ENCODE results near the gene C1QTNF8.

The C1QTNF8 gene

DNA sequence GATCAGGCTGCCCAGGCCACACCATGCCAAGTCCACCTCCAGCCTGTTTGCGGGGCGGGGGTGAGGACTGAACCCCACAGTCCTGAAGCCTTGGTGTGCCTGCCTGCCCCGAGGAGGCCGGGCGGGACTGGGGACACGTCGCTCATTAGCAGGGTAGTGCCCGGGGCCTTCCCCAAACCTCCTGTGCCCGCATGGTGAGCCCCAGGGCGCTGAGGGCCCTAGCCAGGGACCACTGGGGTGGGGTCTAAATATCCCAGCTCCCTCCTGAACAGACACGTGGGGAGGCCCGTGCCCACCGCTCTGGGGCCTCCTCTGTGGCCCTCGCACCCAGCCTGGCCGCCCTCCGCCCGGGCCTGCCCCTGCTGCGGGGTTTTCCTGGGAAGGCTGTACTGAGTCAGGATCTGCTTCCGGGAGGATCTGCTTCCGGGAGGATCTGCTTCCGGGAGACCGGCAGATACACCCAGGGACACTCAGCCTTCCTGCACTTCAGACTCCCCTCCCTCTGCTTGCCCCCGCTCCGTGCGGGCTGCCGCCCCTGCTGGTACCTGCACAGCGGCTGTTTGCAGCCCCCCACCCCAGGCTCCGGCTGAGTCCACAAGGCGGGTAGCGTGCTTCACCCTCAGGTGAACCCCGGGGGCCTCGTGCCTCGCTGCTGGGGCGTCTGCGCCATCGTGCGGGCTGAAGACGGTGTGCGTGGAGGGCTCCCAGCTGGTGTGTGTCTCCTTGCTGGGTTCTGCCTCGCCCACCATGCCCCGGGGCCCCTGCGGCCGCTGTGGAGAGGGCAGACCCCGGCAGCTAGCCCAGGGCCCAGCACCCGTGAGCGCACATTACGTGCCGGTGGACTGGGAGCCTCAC, 33.3 kb upstream of the C1QTNF8 start:
- TF ChIP-seq, protein P1, sequence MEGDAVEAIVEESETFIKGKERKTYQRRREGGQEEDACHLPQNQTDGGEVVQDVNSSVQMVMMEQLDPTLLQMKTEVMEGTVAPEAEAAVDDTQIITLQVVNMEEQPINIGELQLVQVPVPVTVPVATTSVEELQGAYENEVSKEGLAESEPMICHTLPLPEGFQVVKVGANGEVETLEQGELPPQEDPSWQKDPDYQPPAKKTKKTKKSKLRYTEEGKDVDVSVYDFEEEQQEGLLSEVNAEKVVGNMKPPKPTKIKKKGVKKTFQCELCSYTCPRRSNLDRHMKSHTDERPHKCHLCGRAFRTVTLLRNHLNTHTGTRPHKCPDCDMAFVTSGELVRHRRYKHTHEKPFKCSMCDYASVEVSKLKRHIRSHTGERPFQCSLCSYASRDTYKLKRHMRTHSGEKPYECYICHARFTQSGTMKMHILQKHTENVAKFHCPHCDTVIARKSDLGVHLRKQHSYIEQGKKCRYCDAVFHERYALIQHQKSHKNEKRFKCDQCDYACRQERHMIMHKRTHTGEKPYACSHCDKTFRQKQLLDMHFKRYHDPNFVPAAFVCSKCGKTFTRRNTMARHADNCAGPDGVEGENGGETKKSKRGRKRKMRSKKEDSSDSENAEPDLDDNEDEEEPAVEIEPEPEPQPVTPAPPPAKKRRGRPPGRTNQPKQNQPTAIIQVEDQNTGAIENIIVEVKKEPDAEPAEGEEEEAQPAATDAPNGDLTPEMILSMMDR (conservative IDR thresholded peaks at IDR 0.05; ENCODE audit: low read depth, low read length) = no peak
- Histone ChIP-seq H3K79me2 (ENCODE audit: insufficient read depth, low read depth) (no peaks in the 10 kb centered on the region), H4K20me1 (ENCODE audit: insufficient read depth) (no peaks in the 10 kb centered on the region), H3K27me3 (ENCODE audit: insufficient read depth, low read depth) (peaks cover 93% of the 10 kb centered on the region), H3K36me3 (ENCODE audit: insufficient read depth) (no peaks in the 10 kb centered on the region), H3K4me3 (IDR thresholded peaks at IDR 0.05; ENCODE audit: insufficient read depth, low read depth, low read length) (no peak overlapping the region), H3K9ac (no peak overlapping the region), H3K4me2 (no peak overlapping the region), H3K27ac (no peak overlapping the region), H2AFZ (ENCODE audit: low read depth) (peak overlapping the region; percentile 10; the same call in 1 of the 2 replicates), H3K4me1 (ENCODE audit: low read depth, poor library complexity, severe bottlenecking) (no peaks in the 10 kb centered on the region)

DNA sequence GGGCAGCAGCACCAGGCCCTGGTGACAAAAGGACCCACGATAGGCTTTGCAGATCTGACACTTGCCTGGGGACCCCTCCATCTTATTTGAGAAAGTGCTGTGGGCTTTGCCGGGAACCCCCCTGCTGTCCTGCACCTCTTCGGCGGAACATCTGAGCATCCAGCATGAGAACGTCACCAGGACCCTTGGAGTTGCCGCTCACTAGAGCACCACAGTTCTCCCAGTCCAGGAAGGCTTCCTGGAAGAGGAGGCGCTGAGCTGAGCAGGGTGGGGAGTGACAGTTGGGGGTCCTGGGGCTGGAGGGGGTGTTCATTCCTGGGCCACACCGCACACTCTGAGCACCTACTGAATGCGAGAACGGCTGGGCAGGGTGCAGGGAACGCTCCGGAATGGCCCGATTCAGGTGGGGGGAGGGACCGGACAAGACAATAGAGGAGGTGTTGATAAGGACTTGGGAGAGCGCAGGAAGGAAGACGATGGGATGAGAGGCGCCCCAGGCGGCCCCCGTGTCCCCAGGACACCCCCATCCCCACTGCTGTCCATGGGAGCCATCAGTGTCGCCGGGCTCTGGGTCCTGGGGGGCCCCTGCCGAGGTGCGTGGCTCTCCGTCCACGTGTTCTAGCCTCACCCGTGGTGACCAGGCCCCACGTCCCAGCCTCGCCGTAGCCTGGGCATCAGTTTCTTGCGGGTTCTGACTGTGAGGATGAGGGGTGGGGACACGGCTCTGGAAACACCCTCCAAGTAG, 32.1 kb upstream of the C1QTNF8 start:
- Histone ChIP-seq H3K79me2 (ENCODE audit: insufficient read depth, low read depth) (no peaks in the 10 kb centered on the region), H3K9ac (no peak overlapping the region), H3K36me3 (ENCODE audit: insufficient read depth) (no peaks in the 10 kb centered on the region), H3K4me2 (no peak overlapping the region), H3K4me3 (IDR thresholded peaks at IDR 0.05; ENCODE audit: insufficient read depth, low read depth, low read length) (no peak overlapping the region), H3K4me1 (ENCODE audit: low read depth, poor library complexity, severe bottlenecking) (no peaks in the 10 kb centered on the region), H4K20me1 (ENCODE audit: insufficient read depth) (no peaks in the 10 kb centered on the region), H2AFZ (ENCODE audit: low read depth) (no peak overlapping the region), H3K27me3 (ENCODE audit: insufficient read depth, low read depth) (peaks cover 93% of the 10 kb centered on the region), H3K27ac (no peak overlapping the region)
- TF ChIP-seq, protein P1 (conservative IDR thresholded peaks at IDR 0.05; ENCODE audit: low read depth, low read length) = no peak

DNA sequence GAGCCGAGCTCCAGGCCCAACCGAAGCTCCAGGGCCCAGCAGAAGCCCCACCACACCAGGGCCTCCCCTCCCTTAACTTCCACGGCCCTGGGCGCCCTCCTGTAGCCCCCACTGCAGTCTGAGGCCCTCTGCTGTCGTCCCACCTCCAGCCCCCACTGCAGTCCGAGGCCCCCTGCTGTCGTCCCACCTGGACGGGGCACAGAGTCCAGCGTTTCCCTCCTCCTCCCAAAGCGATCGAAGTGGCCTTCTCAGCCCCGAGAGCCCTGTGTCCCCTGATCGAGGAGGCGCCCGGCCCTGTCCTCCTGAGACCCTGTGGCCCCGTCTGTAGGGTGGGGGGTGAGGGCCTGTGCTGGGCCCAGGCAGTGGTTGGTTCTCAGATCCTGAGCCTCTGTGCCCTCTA, 31.1 kb upstream of the C1QTNF8 start:
- H3K4me1 ChIP-seq (ENCODE audit: low read depth, poor library complexity, severe bottlenecking) = no peaks in the 10 kb centered on the region
- no peaks in the 10 kb centered on the region for H4K20me1 ChIP-seq (ENCODE audit: insufficient read depth)
- H2AFZ ChIP-seq (ENCODE audit: low read depth) = no peak overlapping the region
- no peak overlapping the region for H3K9ac ChIP-seq
- no peak overlapping the region for H3K4me2 ChIP-seq
- no peaks in the 10 kb centered on the region for H3K36me3 ChIP-seq (ENCODE audit: insufficient read depth)
- H3K79me2 ChIP-seq (ENCODE audit: insufficient read depth, low read depth) = no peaks in the 10 kb centered on the region
- TF ChIP-seq, protein P1 (conservative IDR thresholded peaks at IDR 0.05; ENCODE audit: low read depth, low read length) = no peak
- H3K27ac ChIP-seq = no peak overlapping the region
- H3K27me3 ChIP-seq (ENCODE audit: insufficient read depth, low read depth) = peaks cover 93% of the 10 kb centered on the region
- H3K4me3 ChIP-seq (IDR thresholded peaks at IDR 0.05; ENCODE audit: insufficient read depth, low read depth, low read length) = no peak overlapping the region

DNA sequence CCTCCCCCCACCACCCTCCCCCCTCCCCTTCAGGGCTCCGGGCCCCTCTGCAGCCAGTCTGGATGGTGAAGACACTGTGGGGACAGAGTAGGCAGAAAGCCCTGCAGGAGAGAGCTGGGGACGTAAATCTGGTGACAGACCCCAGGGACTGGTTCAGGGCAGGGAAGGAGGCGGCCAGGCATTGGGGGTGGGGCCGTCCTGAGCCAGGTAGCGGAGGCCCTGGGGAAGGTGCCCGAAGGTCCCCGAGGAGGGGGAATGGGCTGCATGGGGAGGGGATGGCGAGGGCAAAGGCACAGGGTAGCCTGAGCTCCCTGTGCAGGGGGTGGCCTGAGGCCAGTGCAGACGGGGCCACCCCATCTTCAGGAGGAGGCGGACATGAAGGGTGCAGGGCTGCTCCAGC, 30.5 kb upstream of the C1QTNF8 start:
- TF ChIP-seq, protein P1 (conservative IDR thresholded peaks at IDR 0.05; ENCODE audit: low read depth, low read length) = no peak
- no peak overlapping the region for H2AFZ ChIP-seq (ENCODE audit: low read depth)
- no peak overlapping the region for H3K4me3 ChIP-seq (IDR thresholded peaks at IDR 0.05; ENCODE audit: insufficient read depth, low read depth, low read length)
- no peaks in the 10 kb centered on the region for H3K79me2 ChIP-seq (ENCODE audit: insufficient read depth, low read depth)
- H3K4me1 ChIP-seq (ENCODE audit: low read depth, poor library complexity, severe bottlenecking) = no peaks in the 10 kb centered on the region
- H3K4me2 ChIP-seq = no peak overlapping the region
- no peaks in the 10 kb centered on the region for H4K20me1 ChIP-seq (ENCODE audit: insufficient read depth)
- no peaks in the 10 kb centered on the region for H3K36me3 ChIP-seq (ENCODE audit: insufficient read depth)
- H3K27ac ChIP-seq = no peak overlapping the region
- H3K9ac ChIP-seq = no peak overlapping the region
- peaks cover 93% of the 10 kb centered on the region for H3K27me3 ChIP-seq (ENCODE audit: insufficient read depth, low read depth)

Data from KMS-11 (cell line).